ENCODE results near the gene SH3BP1.
A peak's percentile ranks its signal among the peaks of the same experiment; 100 is the strongest.

The SH3BP1 gene

GRCh38 chr22:37659066-37659896 lies 19.8 kb downstream of the SH3BP1 start:
- DNase-seq (ENCODE audit: low spot score) = no peak

GRCh38 chr22:37659897-37660708 lies 20.6 kb downstream of the SH3BP1 start:
- DNase-seq (ENCODE audit: low spot score) = no peak

DNA sequence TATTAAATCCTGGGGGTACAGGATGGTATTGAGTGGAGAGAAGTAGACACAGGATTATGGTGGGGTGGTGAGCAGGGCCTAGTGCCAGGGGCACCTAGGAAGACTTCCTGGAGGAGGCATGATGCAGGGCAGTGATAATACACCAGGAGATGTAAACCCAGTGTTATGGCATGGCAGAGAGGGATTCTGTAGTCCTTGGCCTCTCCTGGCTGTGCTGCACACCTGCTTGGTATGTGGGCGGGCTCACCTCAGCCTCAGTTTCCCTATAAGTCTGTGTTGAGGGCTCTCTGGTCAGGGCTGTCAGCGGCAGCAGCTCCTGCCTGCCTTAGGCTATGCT lies 21.2 kb downstream of the SH3BP1 start:
- no peak for DNase-seq (ENCODE audit: low spot score)

DNA sequence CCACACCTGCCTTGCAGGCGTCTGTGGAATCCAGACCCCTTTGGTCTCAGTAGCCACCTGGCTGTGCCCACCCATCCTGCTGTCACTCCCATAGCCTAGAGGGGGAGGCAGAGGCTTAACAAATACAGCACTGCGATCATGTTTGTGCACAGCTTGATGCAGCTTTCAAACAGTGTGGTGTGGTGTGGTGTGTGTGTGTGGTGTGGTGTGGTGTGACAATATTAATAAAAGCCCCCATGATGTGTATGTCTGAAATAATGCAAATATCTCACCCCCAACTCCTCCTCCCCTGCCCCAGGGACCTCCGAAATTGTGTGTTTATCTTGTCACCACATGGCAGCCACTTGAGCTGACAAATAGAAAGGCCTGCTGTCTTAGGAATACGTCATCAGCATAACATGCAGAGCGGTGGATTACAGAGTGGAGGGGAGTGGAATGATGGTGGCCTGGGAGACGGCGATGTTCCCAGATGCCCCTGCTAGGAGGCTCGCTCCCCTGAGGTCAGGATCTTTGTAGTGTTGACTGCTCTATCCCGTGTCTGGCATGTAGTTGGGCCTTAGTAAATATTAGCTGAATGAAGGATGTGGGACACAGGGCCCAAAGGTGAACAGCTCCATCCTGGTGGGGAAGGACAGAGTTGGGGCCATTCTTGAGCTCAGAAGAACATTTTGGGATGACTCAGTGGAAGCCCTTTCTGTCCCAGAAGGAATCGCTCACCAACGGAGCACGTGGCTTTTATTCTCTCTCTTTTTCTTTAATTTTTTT lies 21.9 kb downstream of the SH3BP1 start:
- peak; percentile 40 for DNase-seq (ENCODE audit: low spot score)

DNA sequence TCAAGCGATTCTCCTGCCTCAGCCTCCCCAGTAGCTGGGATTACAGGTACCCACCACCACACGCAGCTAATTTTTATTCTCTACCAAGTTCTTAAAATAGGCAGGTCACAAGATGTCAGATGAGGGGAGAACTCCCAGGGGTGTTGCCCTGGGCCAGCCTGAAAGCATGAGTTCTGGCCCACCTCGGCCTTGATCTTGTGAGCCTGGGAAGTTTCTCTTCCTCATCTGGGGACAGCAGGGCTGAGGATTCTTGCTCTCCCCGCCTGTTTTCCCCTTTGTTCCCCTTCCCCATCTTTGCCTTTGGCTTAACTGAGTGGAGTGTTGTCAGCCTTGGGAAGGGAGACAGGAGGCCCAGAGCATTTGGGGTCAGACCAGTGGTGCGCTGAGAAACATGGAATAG lies 22.6 kb downstream of the SH3BP1 start:
- no peak for DNase-seq (ENCODE audit: low spot score)

DNA sequence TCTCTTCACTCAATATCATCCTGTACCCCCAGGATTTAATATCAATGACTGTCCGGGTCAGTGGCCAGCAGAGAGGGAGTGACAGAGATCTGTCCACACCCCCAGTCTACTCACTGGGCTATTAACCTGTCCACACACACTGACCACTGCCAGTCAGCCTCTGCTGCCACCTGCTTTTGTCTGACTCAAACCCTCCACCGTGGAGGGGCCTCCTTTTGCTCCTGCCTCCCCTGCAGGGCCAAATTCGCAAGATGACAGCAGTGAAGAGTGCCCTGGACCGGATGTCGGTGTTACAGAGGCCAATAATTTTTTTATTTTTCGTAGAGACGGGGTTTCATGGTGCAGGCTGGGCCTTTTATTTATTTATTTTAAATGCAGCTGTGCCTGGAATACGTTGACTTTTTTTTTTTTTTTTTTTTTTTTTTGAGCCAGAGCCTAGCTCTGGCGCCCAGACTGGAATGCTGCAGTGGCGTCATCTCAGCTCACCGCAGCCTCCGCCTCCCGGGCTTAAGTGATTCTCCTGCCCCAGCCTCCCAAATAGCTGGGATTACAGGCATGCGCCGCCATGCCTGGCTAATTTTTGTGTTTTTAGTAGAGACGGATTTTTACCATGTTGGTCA lies 24.2 kb downstream of the SH3BP1 start:
- DNase-seq (ENCODE audit: low spot score) = no peak

DNA sequence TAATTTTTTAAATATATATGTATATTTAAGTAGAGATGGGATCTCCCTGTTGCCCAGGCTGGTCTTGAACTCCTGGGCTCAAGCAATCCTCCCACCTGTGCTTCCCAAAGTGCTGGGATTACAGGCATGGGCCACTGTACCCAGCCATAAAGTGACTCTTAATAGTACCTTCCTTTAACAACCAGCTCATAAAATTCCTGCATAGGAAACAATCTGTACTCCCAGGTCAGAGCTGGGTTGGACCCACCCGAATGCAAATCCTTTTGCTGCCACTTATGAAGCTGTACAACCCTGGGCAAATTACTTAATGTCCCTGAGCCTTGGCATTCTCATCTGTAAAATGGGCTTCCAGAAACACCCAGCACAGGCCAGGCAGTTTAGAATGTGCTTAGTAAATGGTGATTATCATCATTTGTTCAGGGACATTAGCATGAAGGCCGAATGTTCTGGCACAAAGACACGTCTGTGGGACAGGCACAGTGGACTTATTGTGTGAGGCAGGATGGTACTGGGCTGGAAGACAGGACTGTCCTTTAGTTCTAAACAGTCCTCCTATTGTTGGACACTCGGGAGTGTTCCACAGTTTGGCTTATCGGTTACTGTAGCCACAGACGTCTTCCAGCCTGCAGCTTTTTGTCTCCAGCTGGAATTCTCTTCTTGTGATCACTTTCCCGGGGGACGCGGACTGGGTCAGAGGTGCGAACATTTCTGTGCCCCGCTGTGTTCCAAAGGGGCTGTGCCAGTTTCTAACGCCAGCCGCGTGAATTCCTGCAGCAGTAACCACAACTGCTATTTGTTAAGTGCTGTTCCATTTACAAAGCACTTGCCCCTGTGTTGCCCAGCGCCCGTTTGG lies 25.0 kb downstream of the SH3BP1 start:
- no peak for DNase-seq (ENCODE audit: low spot score)

GRCh38 chr22:37665487-37665886 lies 26.0 kb downstream of the SH3BP1 start:
- DNase-seq (ENCODE audit: low spot score) = no peak

- no peak for DNase-seq (ENCODE audit: low spot score)
These were observed 30.1 kb downstream of the SH3BP1 start for GRCh38 chr22:37669586-37669985.

DNA sequence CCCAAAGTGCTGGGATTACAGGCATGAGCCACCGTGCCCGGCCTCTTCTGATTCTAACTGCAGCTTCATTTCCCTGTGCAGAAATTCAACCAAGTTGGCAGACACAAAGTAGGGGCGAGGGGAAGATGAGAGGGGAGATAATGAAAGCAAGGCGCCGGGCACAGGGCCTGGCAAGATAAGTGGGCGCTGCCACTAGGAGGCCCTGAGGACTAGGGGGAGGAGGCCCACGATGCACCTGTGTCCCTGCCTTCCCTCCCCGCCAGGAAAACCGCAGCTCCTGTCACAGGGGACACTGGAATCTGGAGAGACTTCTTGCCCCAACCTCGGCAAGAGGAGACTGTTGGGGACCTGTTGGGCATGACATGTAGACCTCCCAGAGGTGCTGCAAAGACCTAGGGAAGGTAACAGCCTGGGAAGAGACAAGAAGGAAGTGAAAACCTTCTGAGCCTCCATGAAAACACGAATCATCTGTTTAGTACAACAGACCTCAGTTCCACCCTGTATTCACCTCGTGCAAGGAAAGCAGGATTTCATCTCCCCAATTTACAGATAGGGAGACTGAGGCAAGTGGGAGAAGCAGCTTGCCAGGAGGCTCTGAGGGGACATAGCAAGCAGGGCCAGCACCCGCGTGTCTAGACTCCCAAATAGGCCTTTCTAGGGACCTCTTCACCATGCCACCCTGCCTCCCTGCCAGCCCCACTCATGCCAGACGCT lies 32.9 kb downstream of the SH3BP1 start:
- DNase-seq (ENCODE audit: low spot score) = no peak

DNA sequence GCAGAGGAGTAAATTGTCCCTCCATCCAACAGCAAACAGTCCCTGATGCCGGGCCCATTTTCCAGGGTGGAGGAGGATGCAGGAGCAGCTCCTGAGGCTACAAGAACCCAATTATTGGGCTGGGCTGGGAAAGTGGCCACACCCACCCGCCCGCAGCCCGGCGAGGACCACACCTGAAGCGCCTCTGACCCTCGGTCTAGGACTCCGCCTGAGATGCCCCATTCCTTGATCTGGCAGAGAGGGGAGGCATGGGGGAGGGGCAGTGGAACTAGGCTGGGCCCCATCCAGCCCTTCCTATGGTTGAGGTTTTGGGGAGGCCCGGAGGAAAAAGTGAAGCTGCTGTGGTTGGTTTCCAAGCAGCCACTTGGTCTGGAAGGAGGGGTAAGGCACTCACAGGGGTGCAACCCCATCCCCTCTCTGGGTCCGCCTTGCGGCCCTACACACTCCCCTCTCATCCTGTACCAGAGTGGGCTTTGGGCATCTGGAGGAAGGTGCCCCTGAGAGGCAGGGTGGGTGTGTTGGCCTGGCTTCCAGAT lies 33.5 kb downstream of the SH3BP1 start:
- no peak for DNase-seq (ENCODE audit: low spot score)

DNA sequence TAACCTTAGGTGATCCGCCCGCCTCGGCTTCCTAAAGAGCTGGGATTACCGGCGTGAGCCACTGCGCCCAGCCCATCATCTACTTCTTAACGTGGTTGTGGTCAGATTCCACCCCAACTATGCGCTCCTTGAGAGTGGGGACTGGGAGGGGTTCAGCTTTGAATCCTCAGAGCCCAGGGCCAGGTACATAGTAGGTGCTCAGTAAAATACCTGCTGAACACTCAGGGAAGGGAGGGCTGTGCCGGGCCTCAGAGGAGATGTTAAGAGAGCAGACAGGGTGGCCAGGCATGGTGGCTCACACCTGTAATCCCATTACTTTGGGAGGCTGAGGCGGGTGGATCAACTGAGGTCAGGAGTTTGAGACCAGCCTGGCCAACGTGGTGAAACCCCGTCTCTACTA lies 34.8 kb downstream of the SH3BP1 start:
- DNase-seq (ENCODE audit: low spot score) = no peak

DNA sequence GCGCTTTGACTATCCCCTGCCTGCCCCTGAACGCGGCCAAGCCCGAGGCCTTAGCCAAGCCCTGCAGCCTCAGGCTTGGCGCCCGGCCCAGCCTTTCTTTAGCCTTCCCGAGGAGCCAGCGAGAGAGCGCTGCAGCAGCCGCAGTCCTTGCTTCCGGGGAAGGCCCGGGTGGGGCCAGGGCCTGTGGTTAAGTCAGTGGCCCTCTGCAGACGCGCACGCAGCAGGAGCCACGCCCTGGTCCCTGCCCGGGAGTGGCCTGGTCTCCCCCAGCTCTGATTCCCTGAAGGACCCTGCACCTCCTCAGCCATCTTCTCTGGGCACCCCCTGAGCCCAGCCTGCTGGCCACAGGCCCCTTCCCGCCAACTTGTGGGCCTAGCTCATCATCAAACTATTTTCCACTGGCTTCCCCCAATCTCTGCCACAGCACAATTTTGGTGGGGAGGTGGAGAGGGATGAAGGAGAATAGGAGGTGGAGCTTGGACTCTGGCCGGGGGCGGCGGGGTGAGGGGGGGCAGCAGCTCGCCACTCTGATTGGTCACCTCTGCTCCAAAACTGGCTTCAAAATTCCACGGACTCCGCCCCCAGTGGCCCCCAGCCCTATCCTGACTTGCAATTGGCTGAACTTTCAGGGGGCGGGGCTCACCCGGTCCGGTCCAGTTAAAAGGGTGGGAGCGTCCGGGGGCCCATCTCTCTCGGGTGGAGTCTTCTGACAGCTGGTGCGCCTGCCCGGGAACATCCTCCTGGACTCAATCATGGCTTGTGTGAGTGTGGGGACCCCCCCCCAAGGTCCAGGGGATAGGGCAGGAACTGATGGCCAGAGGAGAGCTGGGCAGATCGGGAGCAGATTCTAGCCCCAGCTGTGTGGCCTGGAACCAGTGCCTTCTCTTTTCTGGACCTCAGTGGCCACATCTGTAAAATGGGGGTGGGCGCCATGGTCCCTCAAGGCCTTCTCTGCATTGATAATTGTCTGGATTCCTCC lies 35.8 kb downstream of the SH3BP1 start, which contains the start of gene LGALS1:
Gene LGALS1, plus strand, starts transcription at position 686 of the 979 bp plus-strand sequence. Its CDS starts 67 bp downstream, at position 753.
- DNase-seq (ENCODE audit: low spot score) = peak; percentile 65

DNA sequence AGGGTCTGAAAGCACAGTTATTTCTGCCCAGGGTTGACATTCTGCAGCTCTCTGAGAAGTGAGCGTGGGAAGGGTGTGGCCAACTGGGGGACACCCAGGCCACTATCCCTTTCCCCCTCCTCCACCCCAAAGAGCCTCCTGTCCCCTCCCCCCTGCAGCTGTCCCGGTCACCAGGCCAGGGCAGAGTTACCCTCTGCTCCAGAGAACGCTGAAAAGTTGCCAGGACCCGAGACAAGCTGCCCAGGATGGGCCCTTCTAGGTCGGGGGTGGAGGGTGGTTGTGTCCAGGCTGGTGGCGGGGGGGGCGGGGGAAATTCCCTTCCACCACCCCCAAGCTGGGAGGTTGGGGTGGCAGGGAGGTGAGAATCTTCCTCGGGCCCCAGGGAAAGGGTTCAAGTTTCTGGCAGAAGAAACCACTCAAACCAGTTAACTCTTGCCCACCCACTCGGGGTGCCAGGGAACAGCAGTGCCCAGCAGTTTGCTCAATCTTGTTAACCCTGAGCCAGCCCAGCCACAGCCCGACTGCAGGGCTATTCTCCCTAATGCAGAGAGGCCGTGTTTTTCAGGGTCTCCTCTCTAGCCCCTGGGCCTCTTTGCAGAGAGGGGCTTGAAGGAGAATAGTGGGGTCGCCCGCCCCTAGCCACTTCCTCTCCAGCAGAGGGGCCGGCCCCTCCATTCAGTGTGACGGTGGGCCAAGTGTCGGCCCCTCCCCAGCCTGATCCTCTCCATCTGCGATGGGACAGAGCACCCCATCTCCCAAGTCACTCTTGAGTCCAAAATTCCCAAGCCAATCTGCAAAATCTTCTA lies 36.7 kb downstream of the SH3BP1 start:
- peak; percentile 22 for DNase-seq (ENCODE audit: low spot score)

- DNase-seq (ENCODE audit: low spot score) = peak; percentile 95
These were observed 37.4 kb downstream of the SH3BP1 start for GRCh38 chr22:37676736-37677492.

DNA sequence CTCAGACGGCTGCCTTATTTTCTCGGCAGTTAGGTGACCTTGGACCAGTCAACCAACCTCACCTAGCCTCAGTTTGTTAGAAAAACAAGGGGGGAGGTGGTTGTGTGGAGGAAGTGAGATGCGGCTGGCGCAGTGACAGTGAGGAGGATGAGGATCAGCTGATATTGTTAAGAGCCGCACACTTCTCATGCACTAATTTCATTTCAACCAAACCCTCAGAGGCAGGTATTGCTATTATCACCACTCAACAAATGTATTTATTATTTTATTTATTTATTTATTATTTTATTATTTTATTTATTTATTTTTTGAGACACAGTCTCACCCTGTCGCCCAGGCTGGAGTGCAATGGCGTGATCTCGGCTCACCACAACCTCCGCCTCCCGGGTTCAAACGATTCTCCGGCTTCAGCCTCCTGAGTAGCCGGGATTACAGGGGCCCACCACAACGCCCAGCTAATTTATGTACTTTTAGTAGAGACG lies 38.1 kb downstream of the SH3BP1 start:
- DNase-seq (ENCODE audit: low spot score) = no peak

GRCh38 chr22:37678372-37678771 lies 38.9 kb downstream of the SH3BP1 start:
- DNase-seq (ENCODE audit: low spot score) = no peak
